Mucosa of stomach (tissue), 1 donor: ENCODE results near the gene LNPEP.

ENCODE experiments used
- H3K27me3 ChIP-seq: one replicate; pipeline ENCODE4 v1.7.0; 2013; ENCODE audit warnings: mild to moderate bottlenecking, low read length; ENCODE audit not compliant: control insufficient read depth, insufficient read depth
- H3K36me3 ChIP-seq: one replicate; pipeline ENCODE4 v1.7.0; 2013; ENCODE audit warnings: low read length; ENCODE audit not compliant: control insufficient read depth, insufficient read depth
- H3K4me1 ChIP-seq: one replicate; pipeline ENCODE4 v1.7.0; 2013; ENCODE audit warnings: mild to moderate bottlenecking, low read length; ENCODE audit not compliant: control insufficient read depth, insufficient read depth
- H3K4me3 ChIP-seq: one replicate; pipeline ENCODE4 v1.7.0; 2013; ENCODE audit warnings: low read length
- H3K9ac ChIP-seq: one replicate; pipeline ENCODE4 v1.7.0; 2013; ENCODE audit warnings: mild to moderate bottlenecking, low read length, moderate library complexity
- H3K9me3 ChIP-seq: one replicate; pipeline ENCODE4 v1.7.0; 2013; ENCODE audit warnings: mild to moderate bottlenecking, low read length, moderate library complexity; ENCODE audit not compliant: control insufficient read depth
- donor health status: Pancreatic carcinoma.

LNPEP gene

DNA sequence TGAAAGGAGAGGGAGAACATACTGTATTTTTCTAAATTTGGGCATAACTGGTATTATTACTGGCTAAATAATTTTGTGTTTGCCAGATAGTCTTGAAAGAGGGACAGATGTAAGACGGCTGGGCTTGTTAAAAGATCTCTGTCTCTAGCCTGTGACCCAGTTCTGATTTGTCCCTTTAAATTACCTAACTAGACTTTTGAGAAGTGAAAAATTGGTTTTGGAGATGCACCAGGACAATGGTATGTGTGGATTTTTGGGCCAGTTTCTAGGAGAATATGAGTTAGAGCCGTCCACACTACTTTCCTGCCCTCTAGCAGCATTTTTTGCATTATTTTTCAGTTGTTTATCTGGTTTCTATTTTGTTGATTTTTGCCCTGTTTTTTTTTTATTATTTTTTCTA lies 33.5 kb downstream of the LNPEP start:
- H3K4me3 ChIP-seq = no peak overlapping the region
- no peak overlapping the region for H3K9ac ChIP-seq
- H3K9me3 ChIP-seq = no peaks in the 10 kb centered on the region
- no peaks in the 10 kb centered on the region for H3K27me3 ChIP-seq
- peaks cover 5% of the 10 kb centered on the region for H3K4me1 ChIP-seq
- H3K36me3 ChIP-seq = no peaks in the 10 kb centered on the region

DNA sequence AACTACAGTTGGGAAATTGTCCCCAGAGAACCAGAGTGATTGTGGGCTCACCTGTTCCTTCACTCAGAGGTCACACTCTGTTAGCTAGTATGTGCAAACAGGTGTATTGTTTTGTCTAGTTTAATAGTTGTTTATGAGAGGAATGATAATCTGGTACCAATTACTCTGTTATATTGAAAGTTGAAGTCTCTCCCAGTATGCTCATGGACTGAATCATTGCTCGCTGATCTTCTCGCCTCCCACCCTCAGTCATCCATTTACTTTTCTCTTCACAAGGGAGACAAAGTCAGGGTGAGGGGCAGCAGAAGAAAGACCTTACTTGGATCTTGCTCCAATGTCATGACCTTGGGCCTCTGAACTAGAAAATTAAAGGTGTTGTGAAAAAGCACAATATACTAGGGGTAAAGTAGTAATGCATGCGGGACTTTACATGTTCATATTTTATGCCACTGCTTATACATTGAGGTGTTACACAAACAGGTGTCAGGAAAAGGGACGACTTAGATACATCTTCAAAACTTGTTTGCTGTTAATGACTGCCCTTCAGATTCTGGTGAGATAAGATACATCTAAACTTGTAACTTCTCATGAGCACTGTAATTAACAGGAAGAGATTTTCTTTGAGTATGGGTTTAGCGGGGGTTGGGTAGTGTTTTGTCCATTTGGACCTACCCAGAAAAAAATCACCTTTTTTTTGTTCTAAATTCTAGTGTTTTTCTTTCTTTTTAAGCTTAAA lies 36.9 kb downstream of the LNPEP start:
- no peaks in the 10 kb centered on the region for H3K36me3 ChIP-seq
- no peak overlapping the region for H3K4me3 ChIP-seq
- H3K4me1 ChIP-seq = peaks cover 5% of the 10 kb centered on the region
- H3K9me3 ChIP-seq = no peaks in the 10 kb centered on the region
- H3K9ac ChIP-seq = no peak overlapping the region
- H3K27me3 ChIP-seq = no peaks in the 10 kb centered on the region

DNA sequence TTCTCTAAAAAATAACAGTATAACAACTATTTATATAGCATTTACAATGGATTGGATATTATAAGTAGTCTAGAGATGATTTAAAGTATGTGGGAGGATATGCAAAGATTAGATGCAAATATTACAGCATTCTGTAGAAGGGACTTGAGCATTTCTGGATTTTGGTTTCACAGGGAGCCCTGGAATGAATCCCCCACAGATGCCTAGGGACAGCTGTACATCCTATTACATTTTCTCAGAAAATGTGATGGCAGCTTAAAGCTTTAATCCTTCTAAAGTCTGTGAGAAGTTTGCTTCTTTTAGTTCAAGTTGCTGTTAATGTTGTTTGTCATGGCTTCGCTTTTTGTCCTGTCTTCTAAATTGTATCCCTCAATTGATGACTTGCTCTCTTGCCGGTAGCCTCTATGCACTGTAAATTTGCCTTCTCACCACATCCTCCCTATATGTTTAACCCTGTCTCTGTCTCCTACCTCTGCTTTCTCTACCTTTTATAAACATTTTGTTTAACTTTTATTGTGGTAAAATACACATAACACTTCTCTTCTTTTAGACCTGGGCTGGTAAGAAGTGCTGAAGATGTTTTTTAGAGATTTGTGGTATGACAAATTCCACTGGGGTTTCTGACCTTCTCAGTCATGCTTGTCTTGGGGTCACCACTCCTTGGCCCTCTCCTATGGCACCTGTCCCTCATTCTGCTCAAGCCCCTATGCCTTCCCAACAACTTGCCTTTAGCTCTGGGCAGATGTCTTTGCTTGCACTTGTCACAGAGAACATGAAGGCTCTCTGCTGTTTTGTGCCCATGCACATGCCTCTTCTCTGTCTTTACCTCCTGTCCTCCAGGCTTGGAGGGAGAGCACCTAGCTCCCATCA lies 37.9 kb downstream of the LNPEP start:
- Histone ChIP-seq H3K9me3 (no peaks in the 10 kb centered on the region), H3K4me3 (no peak overlapping the region), H3K4me1 (no peaks in the 10 kb centered on the region), H3K27me3 (no peaks in the 10 kb centered on the region), H3K9ac (no peak overlapping the region), H3K36me3 (no peaks in the 10 kb centered on the region)

DNA sequence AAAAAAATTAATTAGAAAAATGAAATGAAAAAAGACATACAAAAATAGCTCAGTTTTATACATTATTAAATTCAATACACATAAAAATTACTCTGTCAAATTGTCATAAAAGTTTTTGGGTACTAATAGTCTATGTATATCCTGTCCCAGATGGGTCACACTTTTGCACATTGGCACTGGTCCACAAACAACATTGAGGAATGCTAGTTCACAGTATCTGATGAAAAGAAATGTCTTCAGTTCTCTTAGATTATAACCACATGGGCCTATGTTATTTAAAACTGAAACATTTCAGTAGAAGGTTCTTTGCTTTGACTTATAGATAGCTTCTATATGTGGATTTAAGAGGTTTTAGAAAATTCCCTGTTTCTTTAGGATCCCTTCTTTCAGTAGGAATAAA lies 39.8 kb downstream of the LNPEP start:
- H3K9ac ChIP-seq = no peak overlapping the region
- H3K4me1 ChIP-seq = no peaks in the 10 kb centered on the region
- no peak overlapping the region for H3K4me3 ChIP-seq
- H3K27me3 ChIP-seq = no peaks in the 10 kb centered on the region
- H3K36me3 ChIP-seq = no peaks in the 10 kb centered on the region
- no peaks in the 10 kb centered on the region for H3K9me3 ChIP-seq

DNA sequence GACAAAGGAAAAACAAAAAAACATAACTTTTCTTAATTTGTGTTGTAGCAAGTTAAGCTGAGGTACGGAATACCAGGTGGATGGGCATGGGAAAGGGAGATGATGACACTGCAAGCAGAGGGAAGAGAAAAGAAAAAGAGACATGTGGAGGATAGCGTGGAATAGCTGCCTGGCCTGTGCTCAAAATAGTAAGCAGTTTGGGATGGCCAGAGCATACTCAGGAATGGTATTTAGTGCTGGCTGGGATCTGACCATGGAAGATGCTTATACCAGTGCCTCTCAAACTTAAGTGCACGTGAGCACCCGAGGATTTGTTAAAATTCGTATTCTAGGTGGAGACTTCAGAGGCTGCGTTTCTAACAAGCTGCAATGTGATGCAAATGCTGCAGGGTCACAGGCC lies 41.3 kb downstream of the LNPEP start:
- no peaks in the 10 kb centered on the region for H3K36me3 ChIP-seq
- H3K9me3 ChIP-seq = no peaks in the 10 kb centered on the region
- H3K27me3 ChIP-seq = no peaks in the 10 kb centered on the region
- no peaks in the 10 kb centered on the region for H3K4me1 ChIP-seq
- no peak overlapping the region for H3K9ac ChIP-seq
- H3K4me3 ChIP-seq = no peak overlapping the region

DNA sequence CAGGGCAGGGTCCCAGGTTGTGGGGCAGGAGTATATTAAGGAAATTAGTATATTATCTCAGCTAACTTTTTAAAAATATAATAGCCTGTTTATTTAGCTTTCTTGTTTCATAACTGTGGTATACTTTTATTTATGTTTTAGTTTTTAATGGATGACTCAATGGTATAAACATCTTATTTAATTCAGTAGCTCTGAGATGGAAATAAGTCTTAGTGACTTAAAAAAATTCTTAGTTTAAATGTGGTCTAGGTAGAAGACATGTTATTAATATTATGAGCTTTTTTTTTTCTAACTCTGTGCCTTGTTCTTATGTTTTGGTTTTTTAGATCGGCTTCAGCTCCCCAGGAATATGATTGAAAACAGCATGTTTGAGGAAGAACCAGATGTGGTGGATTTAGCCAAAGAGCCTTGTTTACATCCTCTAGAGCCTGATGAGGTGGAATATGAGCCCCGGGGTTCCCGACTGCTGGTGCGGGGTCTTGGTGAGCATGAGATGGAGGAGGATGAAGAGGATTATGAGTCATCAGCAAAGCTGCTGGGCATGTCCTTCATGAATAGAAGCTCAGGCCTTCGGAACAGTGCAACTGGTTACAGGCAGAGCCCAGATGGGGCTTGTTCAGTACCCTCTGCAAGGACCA lies 43.1 kb downstream of the LNPEP start:
- Histone ChIP-seq H3K36me3 (no peaks in the 10 kb centered on the region), H3K4me1 (no peaks in the 10 kb centered on the region), H3K4me3 (no peak overlapping the region), H3K9ac (no peak overlapping the region), H3K27me3 (no peaks in the 10 kb centered on the region), H3K9me3 (no peaks in the 10 kb centered on the region)

DNA sequence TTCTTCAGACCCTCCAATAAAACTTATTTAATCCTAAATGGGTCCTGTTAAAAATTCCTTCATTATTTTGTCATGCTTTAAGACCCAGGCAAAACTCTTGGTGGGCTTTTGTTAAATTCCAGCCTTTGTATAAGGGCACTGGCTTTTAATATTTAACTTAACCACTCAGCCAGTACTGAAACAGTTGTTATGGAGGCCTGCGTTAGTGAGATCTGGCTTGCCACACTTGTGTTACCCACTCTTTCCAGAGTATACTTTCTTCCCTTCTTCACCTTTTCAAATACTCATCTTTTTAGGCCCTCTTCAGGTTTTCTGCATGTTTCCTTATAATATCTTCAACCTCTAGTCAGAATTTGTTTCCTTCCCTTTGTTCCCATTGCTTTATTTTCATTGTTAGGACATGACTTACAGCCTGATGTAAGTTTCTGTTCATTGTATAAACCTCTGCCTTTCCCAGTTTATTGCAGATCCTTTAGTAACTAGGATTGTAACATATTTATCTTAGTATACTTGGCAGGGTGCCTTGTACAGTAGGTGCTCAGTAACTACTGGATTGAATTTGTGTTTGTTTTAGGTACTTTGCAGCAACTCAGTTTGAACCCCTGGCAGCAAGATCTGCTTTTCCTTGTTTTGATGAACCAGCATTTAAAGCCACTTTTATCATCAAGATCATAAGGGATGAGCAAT lies 48.8 kb downstream of the LNPEP start:
- no peak overlapping the region for H3K4me3 ChIP-seq
- no peaks in the 10 kb centered on the region for H3K36me3 ChIP-seq
- H3K9me3 ChIP-seq = no peaks in the 10 kb centered on the region
- H3K4me1 ChIP-seq = peaks cover 7% of the 10 kb centered on the region
- peak overlapping the region; percentile 22 for H3K9ac ChIP-seq
- H3K27me3 ChIP-seq = no peaks in the 10 kb centered on the region

DNA sequence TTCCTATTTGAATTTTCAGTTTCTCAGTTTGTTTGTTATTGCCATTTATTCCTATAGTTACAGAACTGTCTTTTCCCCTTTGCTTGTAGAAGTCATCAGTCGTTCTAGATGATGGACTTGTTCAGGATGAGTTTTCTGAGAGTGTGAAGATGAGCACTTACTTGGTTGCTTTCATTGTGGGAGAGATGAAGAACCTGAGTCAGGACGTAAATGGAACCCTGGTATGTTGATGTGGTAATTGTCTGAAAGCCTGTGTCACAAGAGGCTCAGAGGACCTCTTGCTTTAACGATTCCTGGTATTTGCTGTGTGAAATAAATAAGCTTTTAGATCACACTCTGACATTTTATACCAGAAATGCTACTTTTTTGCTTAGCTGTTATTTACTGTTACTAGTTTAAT lies 50.6 kb downstream of the LNPEP start:
- Histone ChIP-seq H3K4me3 (no peak overlapping the region), H3K4me1 (peaks cover 7% of the 10 kb centered on the region), H3K9me3 (no peaks in the 10 kb centered on the region), H3K9ac (no peak overlapping the region), H3K36me3 (no peaks in the 10 kb centered on the region), H3K27me3 (no peaks in the 10 kb centered on the region)

DNA sequence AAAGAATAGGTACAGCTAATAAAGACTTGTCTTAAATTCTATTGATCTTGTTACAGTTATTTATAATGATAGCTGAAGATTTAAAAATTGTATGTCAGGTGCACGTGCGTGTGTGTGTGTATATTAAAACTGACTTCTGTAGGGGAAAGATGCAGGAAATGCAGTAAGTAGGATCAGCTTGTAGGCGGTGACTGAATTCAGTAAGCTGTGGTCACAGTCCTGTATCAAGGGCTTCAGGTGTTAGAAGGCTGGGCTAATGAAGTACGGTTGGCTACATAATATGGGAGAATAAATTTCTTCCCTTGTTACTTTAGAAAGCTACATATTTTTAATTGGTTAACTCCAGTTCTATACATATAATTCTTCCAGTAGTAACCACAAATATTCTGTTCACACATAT lies 54.2 kb downstream of the LNPEP start:
- no peaks in the 10 kb centered on the region for H3K27me3 ChIP-seq
- H3K36me3 ChIP-seq = no peaks in the 10 kb centered on the region
- no peaks in the 10 kb centered on the region for H3K4me1 ChIP-seq
- H3K9ac ChIP-seq = no peak overlapping the region
- no peak overlapping the region for H3K4me3 ChIP-seq
- H3K9me3 ChIP-seq = no peaks in the 10 kb centered on the region

DNA sequence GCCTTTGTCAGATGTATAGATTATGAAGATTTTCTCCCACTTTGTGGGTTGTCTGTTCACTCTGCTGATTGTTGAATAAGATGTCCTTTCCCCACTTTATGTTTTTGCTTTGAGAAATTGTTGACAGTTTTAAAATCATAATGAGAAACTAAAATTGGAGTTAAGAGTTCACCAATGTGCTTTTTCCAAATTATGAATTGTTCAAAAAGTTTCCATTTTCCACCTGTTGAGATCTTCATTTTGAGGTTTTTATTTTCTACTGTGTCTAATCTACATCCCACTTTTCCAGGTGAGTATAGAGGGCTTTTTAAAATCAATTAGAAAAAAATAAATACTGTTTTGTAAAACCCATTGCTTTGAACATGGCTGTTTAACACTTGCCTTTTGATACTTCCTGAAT lies 55.8 kb downstream of the LNPEP start:
- Histone ChIP-seq H3K9me3 (no peaks in the 10 kb centered on the region), H3K36me3 (no peaks in the 10 kb centered on the region), H3K27me3 (no peaks in the 10 kb centered on the region), H3K4me1 (no peaks in the 10 kb centered on the region), H3K9ac (no peak overlapping the region), H3K4me3 (no peak overlapping the region)

DNA sequence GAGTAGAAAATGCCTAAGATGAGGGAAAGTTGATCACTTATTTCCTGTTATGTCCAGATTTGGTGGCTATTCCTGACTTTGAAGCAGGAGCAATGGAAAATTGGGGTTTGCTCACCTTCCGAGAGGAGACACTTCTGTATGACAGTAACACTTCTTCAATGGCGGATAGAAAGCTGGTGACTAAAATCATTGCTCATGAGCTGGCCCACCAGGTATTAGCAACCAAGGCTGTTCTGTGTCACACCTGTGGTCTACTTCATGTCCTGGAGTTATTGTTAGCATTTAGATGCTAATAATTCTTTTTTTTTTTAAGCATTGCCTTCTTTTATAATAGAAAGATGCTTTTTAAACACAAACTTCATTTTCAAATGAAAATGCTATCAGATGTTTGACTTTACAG lies 57.9 kb downstream of the LNPEP start:
- Histone ChIP-seq H3K9me3 (no peaks in the 10 kb centered on the region), H3K9ac (no peak overlapping the region), H3K36me3 (no peaks in the 10 kb centered on the region), H3K4me3 (no peak overlapping the region), H3K27me3 (no peaks in the 10 kb centered on the region), H3K4me1 (no peaks in the 10 kb centered on the region)

DNA sequence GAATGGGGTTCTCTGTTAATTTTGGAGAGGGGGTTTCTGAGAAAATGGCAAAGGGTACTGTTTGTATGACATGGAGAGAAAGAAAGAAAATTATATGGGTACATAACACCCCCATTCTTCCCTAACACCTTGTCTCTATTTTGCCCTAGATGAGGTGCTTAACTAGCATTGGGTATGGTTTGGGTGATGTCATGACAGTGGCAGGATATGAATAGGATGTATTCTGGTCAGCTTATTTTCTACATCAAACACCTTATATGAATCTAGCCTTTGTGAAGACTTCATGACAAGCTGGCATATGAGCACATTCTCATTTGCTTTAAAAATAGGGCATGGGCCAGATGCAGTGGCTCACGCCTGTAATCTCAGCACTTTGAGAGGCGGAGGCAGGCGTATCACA lies 58.6 kb downstream of the LNPEP start:
- no peaks in the 10 kb centered on the region for H3K9me3 ChIP-seq
- no peak overlapping the region for H3K4me3 ChIP-seq
- H3K27me3 ChIP-seq = no peaks in the 10 kb centered on the region
- no peak overlapping the region for H3K9ac ChIP-seq
- H3K4me1 ChIP-seq = no peaks in the 10 kb centered on the region
- no peaks in the 10 kb centered on the region for H3K36me3 ChIP-seq
